ENCODE data around the gene MMP25.
A peak's percentile ranks its signal among the peaks of the same experiment; 100 is the strongest.
"Not testable (repeated sequence)": the region's sequence is repeated elsewhere in the genome, so short reads cannot be mapped to it uniquely, and the experiment has no call there.

The MMP25 gene

DNA sequence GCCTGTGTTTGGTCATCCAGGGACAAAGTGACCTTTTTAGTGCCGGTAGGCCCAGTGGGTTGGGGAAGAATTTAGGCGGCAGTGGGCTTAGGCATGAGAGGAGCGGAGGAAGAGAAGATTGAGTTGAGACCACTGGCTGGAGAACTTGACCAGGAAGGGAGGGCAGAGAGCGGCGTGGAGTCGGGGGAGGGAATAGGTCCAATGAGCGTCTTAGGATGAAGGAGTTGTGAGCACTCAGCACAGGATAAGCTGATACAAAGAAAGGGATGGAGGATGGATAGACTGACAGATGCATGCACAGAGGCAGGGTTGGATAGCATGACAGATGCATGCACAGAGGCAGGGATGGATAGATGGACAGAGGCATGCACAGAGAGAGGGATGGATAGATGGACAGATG lies 27.1 kb downstream of the MMP25 start:
- no peak for DNase-seq (ENCODE audit: low read depth in 2 of 2)

DNA sequence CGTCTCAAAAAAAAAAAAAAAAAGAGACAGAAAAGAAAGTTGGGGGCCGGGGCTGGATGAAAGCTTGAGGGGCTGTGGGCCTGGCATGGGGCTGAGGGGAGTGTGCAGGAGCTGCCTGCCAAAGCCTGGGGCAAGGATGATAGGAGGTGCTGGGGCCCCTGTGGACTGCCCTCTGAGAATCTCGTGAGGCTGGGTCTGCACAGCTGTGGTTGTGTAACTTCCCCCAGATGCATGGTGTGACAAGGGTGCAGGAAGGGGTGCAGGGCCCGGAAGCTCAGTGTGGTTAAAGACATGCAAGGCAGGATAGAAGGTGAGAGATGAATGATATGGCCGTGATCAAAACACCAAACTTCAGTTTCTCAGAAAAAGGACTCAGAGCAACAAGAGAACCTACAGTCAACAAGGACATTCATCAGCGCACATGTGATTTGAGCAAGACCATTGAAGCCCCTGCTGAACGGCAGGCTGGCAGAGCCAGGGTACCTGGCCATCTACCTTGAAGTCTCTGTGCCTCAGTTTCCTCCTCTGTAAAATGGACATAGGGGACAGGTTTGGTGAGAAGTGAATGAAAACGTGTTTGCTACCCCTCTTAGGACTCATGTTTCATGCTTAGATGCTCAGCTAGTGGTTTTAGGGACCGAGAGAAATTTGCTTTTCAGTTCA lies 28.6 kb downstream of the MMP25 start:
- DNase-seq (ENCODE audit: low read depth in 2 of 2): peak in 1 of 2 donors; percentile 50

DNA sequence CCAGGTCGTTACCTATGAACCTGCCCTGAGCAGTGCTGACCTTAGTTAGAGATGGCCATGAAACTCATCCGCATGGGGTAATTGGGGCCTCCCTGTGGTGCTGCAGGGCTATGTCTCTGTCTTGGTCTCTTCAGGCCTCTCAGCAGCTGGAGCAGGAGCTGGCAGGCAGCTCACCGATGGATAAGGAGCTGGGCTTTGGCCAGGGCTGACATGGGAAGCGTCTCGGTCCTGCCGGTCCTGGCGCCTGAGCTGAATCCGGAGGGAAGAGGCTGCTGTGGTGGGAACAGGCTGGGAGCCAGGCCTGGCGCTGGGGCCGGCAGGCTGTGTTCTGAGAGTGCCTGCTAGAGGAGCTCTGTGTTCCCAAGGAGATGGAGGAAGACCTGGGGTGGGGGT lies 29.2 kb downstream of the MMP25 start:
- no peak for DNase-seq (ENCODE audit: low read depth in 2 of 2)

DNA sequence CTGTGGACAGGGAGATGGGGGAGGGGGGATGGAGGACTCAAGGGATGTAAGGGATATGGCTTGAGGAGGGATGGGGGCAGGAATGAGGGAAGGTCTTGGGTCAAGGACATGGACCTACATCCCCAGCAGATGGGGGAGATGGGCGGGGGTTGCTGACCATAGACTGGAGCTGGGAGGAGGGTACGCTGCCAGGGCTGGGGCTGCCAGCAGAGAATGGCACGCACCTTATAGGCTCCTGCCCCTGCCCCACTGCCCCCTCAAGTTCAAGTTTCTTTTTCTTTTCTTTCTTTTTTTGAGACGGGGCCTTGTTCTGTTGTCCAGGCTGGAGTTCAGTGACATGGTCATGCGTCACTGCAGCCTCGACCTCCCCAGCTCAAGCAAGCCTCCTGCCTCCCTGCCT lies 29.6 kb downstream of the MMP25 start:
- not testable (repeated sequence) for DNase-seq (ENCODE audit: low read depth in 2 of 2)

DNA sequence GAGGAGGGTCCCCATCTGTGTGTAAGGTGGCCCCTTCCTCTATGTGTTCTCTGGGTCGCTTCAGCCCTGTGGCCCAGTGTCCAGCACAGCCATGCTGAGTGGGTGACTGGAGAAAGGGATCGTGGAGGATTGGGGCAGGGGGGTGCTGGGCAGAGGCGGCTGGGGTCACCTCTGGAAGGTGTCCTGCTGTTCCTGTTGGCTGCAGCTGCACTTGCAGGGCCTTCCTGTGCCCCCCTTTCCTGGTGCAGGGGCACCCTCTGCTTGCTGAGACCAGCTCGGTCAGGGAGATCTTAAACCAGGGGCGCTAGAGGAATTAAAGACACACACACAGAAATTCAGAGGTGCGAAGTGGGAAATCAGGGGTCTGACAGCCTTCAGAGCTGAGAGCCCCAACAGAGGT lies 30.2 kb downstream of the MMP25 start:
- DNase-seq (ENCODE audit: low read depth in 2 of 2): no peak

DNA sequence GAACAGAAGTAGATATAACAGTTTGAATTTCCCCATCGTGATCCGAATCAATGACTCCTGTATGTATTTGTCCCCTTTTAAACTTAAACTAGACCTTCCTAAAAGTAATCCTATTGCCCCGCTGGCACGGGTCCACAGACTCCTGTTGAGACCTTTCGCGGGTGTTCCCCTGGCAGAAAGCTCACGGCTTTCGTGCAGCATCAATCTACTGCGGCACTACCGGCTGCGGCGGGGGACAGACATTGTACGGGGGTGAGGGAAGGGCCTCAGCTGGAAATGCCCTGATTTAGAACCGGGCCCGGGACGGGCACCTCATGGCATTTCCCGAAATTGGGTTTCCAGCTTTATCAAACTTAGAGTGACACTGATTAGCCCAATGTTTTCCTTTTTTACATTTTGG lies 33.7 kb downstream of the MMP25 start:
- DNase-seq (ENCODE audit: low read depth in 2 of 2): no peak

DNA sequence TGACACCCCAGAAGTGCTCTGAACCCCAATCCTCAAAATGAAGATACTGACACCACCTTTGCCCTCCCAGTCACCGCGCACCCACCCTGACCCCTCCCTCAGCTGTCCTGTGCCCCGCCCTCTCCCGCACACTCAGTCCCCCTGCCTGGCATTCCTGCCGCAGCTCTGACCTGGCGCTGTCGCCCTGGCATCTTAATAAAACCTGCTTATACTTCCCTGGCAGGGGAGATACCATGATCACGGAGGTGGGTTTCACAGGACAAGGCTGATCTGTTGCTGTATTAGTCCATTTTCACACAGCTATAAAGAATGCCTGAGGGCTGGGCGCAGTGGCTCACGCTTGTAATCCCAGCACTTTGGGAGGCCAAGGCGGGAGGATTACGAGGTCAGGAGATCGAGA lies 35.6 kb downstream of the MMP25 start:
- DNase-seq (ENCODE audit: low read depth in 2 of 2): not testable (repeated sequence)

DNA sequence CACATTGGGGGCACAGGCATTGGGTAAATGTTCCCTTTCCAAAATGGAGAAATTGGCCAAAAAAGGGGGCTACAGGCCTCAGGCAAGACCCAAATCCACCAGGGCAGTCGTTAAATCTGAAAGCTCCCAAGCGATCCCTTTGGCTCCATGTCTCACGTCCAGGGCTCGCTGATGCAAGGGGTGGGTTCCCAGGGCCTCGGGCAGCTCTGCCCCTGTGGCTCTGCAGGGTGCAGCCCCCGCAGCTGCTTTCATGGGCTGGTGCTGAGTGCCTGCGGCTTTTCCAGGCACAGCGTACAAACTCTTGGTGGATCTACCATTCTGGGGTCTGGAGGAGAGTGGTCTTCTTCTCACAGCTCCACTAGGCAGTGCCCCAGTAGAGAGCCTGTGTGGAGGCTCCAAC lies 37.0 kb downstream of the MMP25 start:
- DNase-seq (ENCODE audit: low read depth in 2 of 2): not testable (repeated sequence)

DNA sequence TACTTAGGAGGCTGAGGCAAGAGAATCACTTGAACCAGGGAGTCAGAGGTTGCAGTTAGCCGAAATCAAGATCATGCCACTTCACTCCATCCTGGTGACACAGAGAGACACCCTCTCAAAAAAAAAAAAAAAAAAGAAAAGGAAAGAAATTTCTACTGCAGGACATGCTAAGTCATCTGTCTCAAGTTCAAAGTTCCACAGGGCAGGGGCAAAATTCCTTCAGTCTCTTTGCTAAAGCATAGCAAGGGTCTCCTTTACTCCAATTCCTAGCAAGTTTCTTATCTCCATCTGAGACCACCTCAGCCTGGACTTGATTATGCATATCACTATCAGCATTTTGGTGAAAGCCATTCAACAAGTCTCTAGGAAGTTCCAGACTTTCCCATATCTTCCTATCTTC lies 38.1 kb downstream of the MMP25 start:
- DNase-seq (ENCODE audit: low read depth in 2 of 2): no peak

DNA sequence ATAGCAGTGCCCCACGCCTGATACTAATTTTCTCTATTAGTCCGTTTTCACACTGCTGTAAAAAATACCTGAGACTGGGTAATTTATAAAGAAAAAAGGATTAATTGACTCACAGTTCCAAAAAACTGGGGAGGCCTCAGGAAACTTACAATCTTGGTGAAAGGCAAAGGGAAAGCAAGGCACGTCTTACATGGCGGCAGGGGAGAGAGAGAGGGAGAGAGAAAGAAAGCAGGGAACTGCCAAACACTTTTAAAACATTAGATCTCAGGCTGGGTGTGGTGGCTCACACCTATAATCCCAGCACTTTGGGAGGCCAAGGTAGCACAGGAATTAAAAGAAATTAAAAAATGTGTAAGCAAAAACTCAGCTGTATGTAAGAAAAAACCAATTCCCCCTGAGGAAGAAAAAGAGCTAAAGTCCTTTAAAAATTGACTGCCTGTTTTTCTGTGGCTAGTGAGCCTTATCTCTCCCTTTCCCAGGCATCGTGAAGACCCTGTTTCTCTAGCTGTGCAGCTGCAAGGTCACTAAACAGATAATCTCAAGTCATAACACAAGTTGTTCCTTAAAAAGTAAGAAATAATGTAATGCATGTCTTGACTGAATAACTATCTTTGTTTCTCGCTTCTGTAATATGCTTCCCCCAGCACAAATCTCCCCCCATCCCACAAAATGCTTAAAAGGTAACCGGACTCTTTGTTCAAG lies 38.8 kb downstream of the MMP25 start:
- no peak for DNase-seq (ENCODE audit: low read depth in 2 of 2)

DNA sequence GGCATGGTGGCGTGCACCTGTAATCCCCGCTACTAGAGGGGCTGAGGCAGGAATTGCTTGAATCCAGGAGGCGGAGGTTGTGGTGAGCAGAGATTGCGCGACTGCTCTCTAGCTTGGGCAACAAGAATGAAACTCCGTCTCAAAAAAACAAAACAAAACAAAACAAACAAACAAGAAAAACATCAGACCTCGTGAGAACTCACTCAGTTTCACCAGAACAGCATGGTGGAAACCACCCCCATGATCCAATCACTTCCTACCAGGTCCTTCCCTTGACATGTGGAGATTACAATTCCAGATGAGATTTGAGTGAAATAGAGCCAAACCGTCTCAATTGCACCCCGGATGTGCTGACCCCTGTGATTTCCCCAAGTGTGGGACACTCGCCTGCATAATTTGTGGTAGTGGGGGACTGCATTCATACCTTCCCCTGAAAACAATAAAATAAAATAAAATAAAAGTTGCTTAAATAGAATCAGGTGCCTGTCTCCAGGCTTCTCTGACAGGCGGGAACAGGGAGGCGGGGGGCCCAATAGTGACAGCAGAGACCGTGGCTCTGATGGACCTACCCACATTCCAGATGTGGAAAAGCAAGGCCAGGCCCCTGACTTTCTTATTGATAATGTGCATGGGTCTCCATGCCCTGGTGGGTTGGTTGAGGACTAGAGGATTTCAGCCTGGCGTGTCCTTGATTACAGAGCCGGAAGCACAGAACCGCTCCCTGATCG lies 39.7 kb downstream of the MMP25 start:
- no peak for DNase-seq (ENCODE audit: low read depth in 2 of 2)

DNA sequence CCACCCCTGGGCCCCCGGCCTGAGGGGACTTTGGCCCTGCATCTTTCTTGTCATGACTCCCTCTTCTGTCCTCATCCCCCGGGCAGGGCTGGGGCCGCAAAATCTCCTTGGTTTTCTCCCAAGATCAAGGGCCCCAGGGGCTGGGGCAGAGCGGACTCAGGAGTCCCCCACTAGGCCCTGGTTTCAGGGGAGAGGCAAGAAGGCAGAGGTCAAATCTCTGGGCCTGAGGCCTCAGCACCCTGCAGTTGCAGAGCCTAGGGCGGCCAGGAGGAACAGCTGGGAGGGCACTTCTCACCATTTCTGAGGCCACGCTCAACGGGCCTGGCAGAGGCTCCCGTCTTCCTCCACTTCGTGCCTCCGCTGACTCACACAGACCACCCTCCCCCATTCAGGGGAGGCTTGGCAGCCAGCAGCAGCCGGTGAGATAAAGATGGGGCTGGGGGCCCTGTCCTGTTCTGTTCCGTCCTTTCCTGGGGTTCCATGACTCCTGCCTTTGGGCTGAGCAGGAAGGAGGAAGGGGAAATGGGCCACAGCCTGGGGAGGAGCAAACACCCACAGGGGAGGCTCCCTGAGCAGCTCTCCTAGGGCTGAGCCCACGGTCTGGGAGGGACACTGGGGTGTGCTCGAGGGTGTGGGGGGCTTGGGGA lies 40.4 kb downstream of the MMP25 start:
- no peak for DNase-seq (ENCODE audit: low read depth in 2 of 2)

DNA sequence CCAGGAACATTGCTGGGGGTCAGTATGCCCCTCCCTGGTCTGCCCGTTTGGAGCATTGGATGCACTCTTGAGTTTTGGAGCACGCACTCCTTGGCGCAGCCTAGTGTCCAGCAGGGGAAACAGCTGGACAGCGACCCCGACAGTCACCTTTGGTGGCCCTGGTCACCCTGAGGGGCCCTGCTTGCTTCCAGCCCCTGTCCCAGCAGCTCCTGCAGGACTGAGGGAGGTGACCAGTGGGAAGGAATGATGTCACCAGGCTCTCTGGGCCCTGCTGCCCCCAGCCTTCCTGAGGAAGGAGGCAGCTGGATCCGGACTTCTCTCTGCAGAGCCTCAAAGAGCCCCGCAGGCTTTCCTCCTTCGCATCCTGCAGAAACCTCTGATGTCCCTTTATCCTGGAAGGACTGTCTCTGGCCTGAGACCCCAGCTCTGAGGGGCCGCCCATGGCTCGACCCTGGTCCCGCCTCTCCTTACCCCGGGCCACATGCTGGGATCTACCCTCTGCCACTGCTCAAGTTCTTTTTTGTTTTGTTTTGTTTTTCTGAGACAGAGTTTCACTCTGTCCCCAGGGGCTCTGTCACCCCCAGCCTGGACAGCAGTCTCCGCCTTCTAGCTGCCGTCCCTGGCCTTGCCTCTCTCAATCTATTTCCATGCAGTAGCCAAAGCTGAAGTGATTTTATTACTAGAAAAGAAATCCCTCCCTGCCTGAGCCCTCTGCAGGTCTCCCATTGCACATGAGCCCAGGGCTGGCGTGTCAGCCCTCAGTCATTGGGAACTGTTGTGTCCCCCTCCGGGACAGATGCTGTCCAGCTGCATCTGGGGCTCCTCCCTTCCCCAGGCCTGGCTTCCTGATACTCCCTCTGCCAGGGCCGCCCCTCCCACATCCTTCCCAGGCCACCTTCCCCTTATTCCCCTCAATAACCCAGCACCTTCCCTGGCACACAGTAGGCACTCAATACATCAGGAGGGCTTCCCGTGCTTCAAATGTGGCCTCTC lies 41.2 kb downstream of the MMP25 start:
- no peak for DNase-seq (ENCODE audit: low read depth in 2 of 2)

DNA sequence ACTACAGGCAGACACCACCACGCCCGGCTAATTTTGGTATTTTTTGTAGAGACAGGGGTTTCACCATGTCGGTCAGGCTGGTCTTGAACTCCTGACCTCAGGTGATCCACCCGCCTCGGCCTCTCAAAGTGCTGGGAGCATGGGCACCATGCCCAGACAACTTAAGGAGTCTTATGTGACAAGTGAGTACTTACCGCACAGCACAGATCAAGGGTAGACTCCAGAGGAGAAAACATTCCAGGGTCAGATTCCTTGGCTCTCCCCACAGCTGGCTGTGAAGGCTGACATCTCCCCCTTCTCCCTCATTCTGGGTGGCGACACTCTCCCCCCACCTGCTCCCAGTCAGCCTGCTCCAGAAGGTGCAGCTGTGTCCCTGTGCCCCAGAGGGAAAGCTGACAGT lies 42.1 kb downstream of the MMP25 start:
- DNase-seq (ENCODE audit: low read depth in 2 of 2): no peak

DNA sequence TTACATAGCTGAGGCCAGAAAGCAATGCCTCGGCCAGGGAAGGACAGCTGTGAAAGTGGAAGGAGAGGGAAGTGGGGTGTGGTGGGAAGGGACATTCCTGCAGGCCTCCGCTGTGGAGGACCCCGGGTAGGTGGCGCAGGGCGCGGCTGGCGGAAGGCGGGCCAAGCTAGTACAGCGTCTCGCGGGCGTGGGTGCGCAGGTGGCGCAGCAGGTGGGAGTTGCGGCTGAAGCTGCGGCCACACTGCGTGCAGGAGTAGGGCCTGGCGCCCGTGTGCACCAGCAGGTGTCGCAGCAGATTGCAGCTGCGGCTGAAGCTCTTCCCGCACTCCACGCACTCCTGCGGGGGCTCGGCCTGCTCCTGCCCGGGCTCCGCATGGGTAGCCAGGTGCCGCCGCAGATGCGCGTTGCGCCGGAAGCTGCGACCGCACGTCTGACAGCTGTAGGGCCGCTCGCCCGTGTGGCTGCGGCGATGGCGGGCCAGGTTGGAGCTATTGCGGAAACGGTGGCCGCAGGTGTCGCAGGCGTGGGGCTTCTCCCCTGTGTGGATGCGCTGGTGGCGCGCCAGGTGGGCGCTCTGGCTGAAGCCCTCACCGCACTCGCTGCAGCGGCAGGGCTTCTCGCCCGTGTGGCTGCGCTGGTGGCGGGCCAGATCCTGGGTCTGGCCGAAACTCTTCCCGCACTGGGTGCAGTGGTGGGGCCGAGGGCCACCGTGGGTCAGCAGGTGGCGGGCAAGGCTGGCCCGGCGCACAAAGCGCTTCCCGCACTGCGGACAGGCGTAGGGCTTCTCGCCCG lies 42.8 kb downstream of the MMP25 start:
- DNase-seq (ENCODE audit: low read depth in 2 of 2): no peak

DNA sequence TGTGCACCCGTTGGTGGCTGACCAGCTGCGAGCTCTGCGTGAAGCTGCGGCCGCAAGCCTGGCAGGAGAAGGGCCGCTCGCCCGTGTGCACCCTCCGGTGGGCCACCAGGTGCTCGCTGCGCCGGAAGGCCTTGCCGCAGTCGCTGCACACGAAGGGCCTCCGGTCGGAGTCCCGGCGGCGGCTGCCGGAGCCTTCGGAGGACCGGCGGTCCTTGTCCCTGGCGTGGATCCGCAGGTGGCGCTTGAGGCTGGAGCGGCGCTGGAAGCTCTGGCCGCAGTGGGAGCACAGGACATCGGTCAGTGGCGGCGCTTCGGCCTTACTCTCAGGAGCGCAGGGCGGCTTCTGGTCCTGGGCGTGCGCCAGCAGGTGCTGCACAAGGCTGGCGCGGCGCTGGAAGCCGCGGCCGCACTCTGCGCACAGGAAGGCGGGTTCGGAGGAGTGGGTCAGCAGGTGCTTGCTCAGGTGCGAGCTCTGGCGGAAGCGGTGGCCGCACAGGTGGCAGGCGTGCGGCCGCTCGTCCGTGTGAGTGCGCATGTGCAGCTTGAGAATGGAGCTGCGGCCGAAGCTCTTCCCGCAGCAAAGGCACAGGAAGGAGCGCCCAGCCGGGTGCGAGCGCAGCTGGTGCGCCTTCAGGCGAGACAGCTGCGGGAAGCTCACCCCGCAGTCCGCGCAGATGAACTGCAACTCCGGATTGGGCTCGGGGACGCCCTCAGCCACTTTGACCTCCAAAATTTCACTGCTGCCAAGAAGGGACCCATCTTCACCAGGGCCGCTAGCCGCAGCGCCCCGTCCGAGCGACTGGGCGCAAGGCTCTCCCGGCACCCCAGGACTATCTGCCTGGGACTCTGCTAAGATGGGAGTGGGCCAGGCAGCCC lies 43.6 kb downstream of the MMP25 start:
- DNase-seq (ENCODE audit: low read depth in 2 of 2): no peak

DNA sequence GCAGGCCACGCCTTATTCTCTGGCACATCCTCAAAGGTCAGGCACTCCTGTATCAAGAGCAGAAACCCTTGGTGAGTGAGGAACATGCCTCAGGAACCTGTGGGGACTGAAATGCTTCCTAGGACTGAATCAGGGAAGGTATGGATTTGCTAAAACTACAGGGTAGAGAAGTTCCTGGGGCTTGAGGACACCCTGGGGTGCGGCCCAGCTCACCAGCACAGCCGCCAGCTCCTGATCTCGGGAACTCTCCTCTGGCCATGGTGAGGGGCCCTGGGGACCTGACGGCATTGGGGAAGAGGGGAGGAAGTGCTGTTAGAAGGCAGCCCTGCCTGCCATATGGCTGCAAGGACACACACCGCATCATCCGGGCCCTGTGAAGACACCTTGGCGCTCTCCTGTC lies 45.2 kb downstream of the MMP25 start:
- DNase-seq (ENCODE audit: low read depth in 2 of 2): no peak

DNA sequence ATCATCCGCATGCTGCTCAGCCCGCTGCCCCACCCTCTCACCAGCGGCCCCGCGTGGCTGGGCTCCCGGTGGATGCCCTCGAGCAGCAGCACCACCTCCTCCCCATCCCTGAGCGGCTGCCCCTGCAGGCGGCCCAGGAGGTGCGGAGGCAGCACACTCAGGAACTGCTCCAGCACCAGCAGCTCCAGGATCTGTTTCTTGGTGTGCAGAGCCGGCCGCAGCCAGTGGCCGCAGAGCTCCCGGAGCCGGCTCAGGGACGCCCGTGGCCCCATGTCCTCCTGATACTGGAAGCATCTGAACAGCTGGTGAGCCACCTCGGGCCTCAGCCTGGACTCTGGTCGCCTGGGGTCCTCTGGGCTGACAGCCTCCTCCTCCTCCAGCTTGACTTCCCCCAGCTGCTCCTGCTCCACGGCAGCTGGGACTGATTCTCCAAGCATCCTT lies 46.2 kb downstream of the MMP25 start:
- DNase-seq (ENCODE audit: low read depth in 2 of 2): no peak

DNA sequence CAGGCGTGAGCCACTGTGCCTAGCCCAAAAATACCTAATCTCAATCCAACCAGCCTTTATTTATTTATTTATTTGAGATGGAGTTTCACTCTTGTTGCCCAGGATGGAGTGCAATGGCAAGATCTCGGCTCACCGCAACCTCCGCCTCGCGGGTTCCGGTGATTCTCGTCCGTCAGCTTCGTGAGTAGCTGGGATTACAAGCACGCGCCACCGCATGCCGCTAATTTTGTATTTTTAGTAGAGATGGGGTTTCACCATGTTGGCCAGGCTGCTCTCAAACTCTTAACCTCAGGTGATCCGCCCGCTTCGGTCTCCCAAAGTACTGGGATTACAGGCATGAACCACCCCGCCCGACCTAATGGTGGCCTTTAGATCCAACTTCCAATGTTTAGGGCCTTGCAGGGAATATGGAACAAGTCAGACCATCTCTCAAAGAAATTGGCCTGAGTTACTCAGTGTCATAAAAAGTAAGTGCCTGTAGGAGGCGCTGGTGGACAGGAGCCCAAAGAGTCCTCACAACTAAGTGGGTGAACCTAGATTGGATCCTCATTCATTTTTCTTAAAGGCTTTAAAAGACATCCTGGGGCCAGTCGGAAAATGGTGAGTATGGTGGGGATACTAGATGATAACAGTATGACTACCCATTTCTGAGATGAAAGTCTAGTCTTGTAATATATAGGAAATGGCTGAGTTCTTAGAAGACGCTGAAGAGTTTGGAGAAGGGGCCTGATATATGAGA lies 48.1 kb downstream of the MMP25 start:
- no peak for DNase-seq (ENCODE audit: low read depth in 2 of 2)

Measured in stimulated activated CD4-positive, alpha-beta T cell treated with anti-CD3 and anti-CD28 coated beads, Interleukin-1b, Interleukin-23, amount 100 ng/mL, for 1 hour (primary cell).